Measurements from ENCODE around the gene FASN.

Gene FASN

GRCh38 chr17:82086941-82087906 lies 10.8 kb downstream of the FASN start:
- no peak for DNase-seq

GRCh38 chr17:82085931-82086764 lies 11.9 kb downstream of the FASN start:
- no peak for DNase-seq

GRCh38 chr17:82085031-82085861 lies 12.8 kb downstream of the FASN start:
- DNase-seq = no peak

GRCh38 chr17:82084373-82085030 lies 13.5 kb downstream of the FASN start:
- no peak for DNase-seq

- DNase-seq = no peak
These were observed 14.3 kb downstream of the FASN start for GRCh38 chr17:82083533-82084359.

- no peak for DNase-seq
These were observed 15.0 kb downstream of the FASN start for GRCh38 chr17:82083009-82083408.

- no peak for DNase-seq
These were observed 15.6 kb downstream of the FASN start for GRCh38 chr17:82082456-82082855.

GRCh38 chr17:82081966-82082365 lies 16.1 kb downstream of the FASN start:
- DNase-seq = no peak

- DNase-seq = no peak
These were observed 16.5 kb downstream of the FASN start for GRCh38 chr17:82081546-82081945.

- no peak for DNase-seq
These were observed 17.1 kb downstream of the FASN start for GRCh38 chr17:82080789-82081464.

GRCh38 chr17:82080048-82080788 lies 17.8 kb downstream of the FASN start:
- no peak for DNase-seq

- no peak for DNase-seq
These were observed 18.9 kb downstream of the FASN start for GRCh38 chr17:82079001-82079677.

- DNase-seq = no peak
These were observed 19.6 kb downstream of the FASN start for GRCh38 chr17:82078433-82078832.

GRCh38 chr17:82077617-82078358 lies 20.2 kb downstream of the FASN start:
- DNase-seq = no peak

GRCh38 chr17:82076785-82077591 lies 21.0 kb downstream of the FASN start:
- DNase-seq = no peak

GRCh38 chr17:82076018-82076784 lies 21.8 kb downstream of the FASN start:
- no peak for DNase-seq

GRCh38 chr17:82073446-82073845 lies 24.6 kb downstream of the FASN start:
- DNase-seq = no peak

Measured in NCI-H1105 treated with DMSO at 0.1 percent for 48 hours (cell line).